Stimulated activated CD4-positive, alpha-beta T cell treated with anti-CD3 and anti-CD28 coated beads, Interleukin-1b, Interleukin-23, amount 100 ng/mL, for 48 hours (primary cell): Measurements from ENCODE around the gene PLRG1.
"Not testable (repeated sequence)": the region's sequence is repeated elsewhere in the genome, so short reads cannot be mapped to it uniquely, and the experiment has no call there.

Experiments
- DNase-seq: peaks from one replicate; pipeline ENCODE4 v3.0.0-alpha.2; 2020

Gene PLRG1

GRCh38 chr4:154549894-154550790 is at the start of gene PLRG1:
TSS of gene PLRG1 (minus strand) at chr4:154550400. CDS start at chr4:154550308, 92 bp downstream.
- peak; percentile 96 for DNase-seq

- no peak for DNase-seq
Observed at GRCh38 chr4:154597798-154598774, 47.9 kb upstream of the PLRG1 start.

GRCh38 chr4:154597281-154597680 is 47.1 kb upstream of the PLRG1 start:
- not testable (repeated sequence) for DNase-seq

- DNase-seq = no peak
Observed at GRCh38 chr4:154595807-154596206, 45.6 kb upstream of the PLRG1 start.

GRCh38 chr4:154594343-154594742 is 44.1 kb upstream of the PLRG1 start:
- DNase-seq = not testable (repeated sequence)

GRCh38 chr4:154593868-154594267 is 43.7 kb upstream of the PLRG1 start:
- DNase-seq = no peak

- no peak for DNase-seq
Observed at GRCh38 chr4:154591890-154592289, 41.7 kb upstream of the PLRG1 start.

GRCh38 chr4:154590329-154591006 is 40.3 kb upstream of the PLRG1 start, which contains the start of gene FGA:
TSS of gene FGA (minus strand) at chr4:154590742. CDS start at chr4:154590687, 55 bp downstream.
- no peak for DNase-seq

- DNase-seq = no peak
Observed at GRCh38 chr4:154589296-154590197, 39.3 kb upstream of the PLRG1 start.

GRCh38 chr4:154588198-154588597 is 38.0 kb upstream of the PLRG1 start:
- DNase-seq = no peak

- DNase-seq = no peak
Observed at GRCh38 chr4:154586296-154587033, 36.3 kb upstream of the PLRG1 start.

- DNase-seq = no peak
Observed at GRCh38 chr4:154585369-154586018, 35.3 kb upstream of the PLRG1 start.

- no peak for DNase-seq
Observed at GRCh38 chr4:154584259-154584658, 34.1 kb upstream of the PLRG1 start.

- DNase-seq = no peak
Observed at GRCh38 chr4:154583677-154584076, 33.5 kb upstream of the PLRG1 start.

GRCh38 chr4:154583230-154583629 is 33.0 kb upstream of the PLRG1 start:
- DNase-seq = no peak

GRCh38 chr4:154582723-154583122 is 32.5 kb upstream of the PLRG1 start:
- DNase-seq = no peak

GRCh38 chr4:154579927-154580326 is 29.7 kb upstream of the PLRG1 start:
- no peak for DNase-seq

- DNase-seq = no peak
Observed at GRCh38 chr4:154578919-154579318, 28.7 kb upstream of the PLRG1 start.

- no peak for DNase-seq
Observed at GRCh38 chr4:154577324-154577723, 27.1 kb upstream of the PLRG1 start.

- no peak for DNase-seq
Observed at GRCh38 chr4:154574311-154574710, 24.1 kb upstream of the PLRG1 start.
